Smooth muscle cell (in vitro differentiated cells): ENCODE measurements around the gene CRYL1. TPM values are rescaled to one million over a fixed set of nuclear protein-coding genes. Genes with fewer than 3 reads are reported as not detected.

Source experiments
- DNase-seq: peaks from one replicate; lab custom pipeline; 2025; ENCODE audit not compliant: unreplicated experiment; lab: John Stamatoyannopoulos, UW
- H2AFZ ChIP-seq: fragments of 200-600 bp; sonication (generic); 2 replicates; pipeline ENCODE4 v1.6.0; 2016; ENCODE audit warnings: antibody characterized with exemption, low read depth, mild to moderate bottlenecking
- H3F3A ChIP-seq: fragments of 200-600 bp; sonication (generic); 2 replicates; pipeline ENCODE4 v1.6.0; 2017; ENCODE audit warnings: antibody characterized with exemption, low read depth
- H3K27ac ChIP-seq: fragments of 200-600 bp; sonication (generic); 2 replicates; pipeline ENCODE4 v1.5.1; 2016; ENCODE audit warnings: low read depth, mild to moderate bottlenecking
- H3K27me3 ChIP-seq: fragments of 200-600 bp; sonication (generic); 2 replicates; pipeline ENCODE4 v1.6.1; 2016; ENCODE audit warnings: low read depth, mild to moderate bottlenecking
- H3K36me3 ChIP-seq: fragments of 200-600 bp; sonication (generic); 2 replicates; pipeline ENCODE4 v1.5.1; 2016; ENCODE audit warnings: low read depth
- H3K4me1 ChIP-seq: fragments of 200-600 bp; sonication (generic); 2 replicates; pipeline ENCODE4 v1.5.1; 2016; ENCODE audit warnings: low read depth
- H3K4me2 ChIP-seq: fragments of 200-600 bp; sonication (generic); 2 replicates; pipeline ENCODE4 v1.6.0; 2016; ENCODE audit warnings: mild to moderate bottlenecking
- H3K4me3 ChIP-seq: fragments of 200-600 bp; sonication (generic); 2 replicates; pipeline ENCODE4 v1.5.1; 2016; ENCODE audit warnings: mild to moderate bottlenecking
- H3K79me2 ChIP-seq: fragments of 200-600 bp; sonication (generic); 2 replicates; pipeline ENCODE4 v1.6.0; 2016; ENCODE audit warnings: low read depth, mild to moderate bottlenecking
- H3K9ac ChIP-seq: fragments of 200-600 bp; sonication (generic); 2 replicates; pipeline ENCODE4 v1.6.0; 2016; ENCODE audit warnings: low read depth
- H3K9me3 ChIP-seq: fragments of 200-600 bp; sonication (generic); replicated peaks from 2 replicates; pipeline ENCODE4 v1.5.1; 2016; ENCODE audit warnings: low read depth
- H4K20me1 ChIP-seq: fragments of 200-600 bp; sonication (generic); 2 replicates; pipeline ENCODE4 v1.6.0; 2016; ENCODE audit warnings: low read depth
- WGBS: methylation state at CpG from one replicate; pipeline ENCODE4 v1.1.7; 2016; ENCODE audit warnings: low lambda C conversion rate; 5-methylcytosine and 5-hydroxymethylcytosine counted together
- polyA plus RNA-seq: library from polyadenylated mRNA; unstranded; fragments of >200 nt; fragmentation: Nextera tagmentation; extraction: Ambion mirVana; gene quantifications from 2 replicates; pipeline ENCODE4 v1.2.1, GENCODE V29; 2016
- total RNA-seq: library from RNA; depleted of rRNA; stranded (reverse); fragments of >200 nt; gene quantifications from 2 replicates; pipeline ENCODE4 v1.2.3, GENCODE V29; 2014
- TF ChIP-seq, protein P1 (sequence below): fragments of 200-600 bp; sonication (generic); IDR thresholded peaks from 2 replicates; pipeline ENCODE4 v1.5.1; 2017; ENCODE audit warnings: borderline replicate concordance, mild to moderate bottlenecking, antibody characterized with exemption; ENCODE audit not compliant: insufficient read depth, poor library complexity, severe bottlenecking

CRYL1 gene
- total and polyA plus RNA-seq, 2 experiments from 2014 or later: 6.5 to 12.4 TPM

DNA sequence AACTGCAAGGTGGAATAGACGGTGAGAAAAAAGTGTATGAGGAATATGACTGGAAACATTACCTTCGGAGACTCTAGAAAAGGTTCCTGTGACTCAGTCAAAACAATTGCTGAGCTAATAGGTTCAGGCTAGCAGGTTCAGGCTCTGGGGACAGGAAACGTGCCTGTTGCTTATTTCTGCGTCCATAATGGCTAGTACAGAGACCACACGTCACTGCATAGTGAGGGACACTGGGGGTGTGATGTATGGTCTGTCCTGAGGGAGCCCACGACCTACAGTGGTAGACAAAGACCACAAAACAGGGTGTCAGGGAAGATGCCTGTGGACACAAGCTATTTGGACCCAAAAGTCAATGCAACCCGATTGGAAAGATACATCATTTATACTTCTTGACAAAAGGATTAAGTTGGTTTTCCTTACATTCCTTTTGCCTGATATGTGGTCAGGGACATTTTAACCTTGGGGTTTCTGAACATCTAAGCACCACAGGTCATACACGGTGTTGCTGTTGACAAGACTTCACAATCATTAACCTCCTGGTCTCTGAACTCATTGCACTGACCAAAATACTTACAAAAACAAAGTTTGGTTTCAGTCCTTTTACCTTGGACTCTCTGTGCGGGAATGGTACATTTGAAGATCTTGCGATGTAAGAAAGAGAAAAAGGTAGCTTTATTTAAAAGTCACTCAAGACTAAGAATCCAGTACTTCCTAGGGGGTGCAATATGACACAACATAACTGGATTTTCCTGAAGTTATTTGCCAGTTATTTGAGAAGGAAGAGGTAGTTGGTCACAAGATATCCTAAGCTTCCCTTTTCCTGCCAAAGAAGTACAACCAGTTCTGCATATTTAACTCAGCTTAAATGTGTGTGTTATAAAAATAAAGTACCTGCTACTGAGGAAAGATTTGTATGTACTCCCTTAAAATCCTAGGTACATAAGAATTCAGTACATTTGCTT, 20.0 kb downstream of the CRYL1 start:
- H3K36me3 ChIP-seq: no peaks in the 10 kb centered on the region
- no peak overlapping the region for H3K4me3 ChIP-seq
- DNase-seq: no peak
- H2AFZ ChIP-seq: no peak overlapping the region
- H3K9me3 ChIP-seq: no peaks in the 10 kb centered on the region
- no peak overlapping the region for H3K27ac ChIP-seq
- H3K4me2 ChIP-seq: no peak overlapping the region
- no peaks in the 10 kb centered on the region for H4K20me1 ChIP-seq
- no peaks in the 10 kb centered on the region for H3K79me2 ChIP-seq
- H3K27me3 ChIP-seq: no peaks in the 10 kb centered on the region
- no peak overlapping the region for H3K9ac ChIP-seq
- no peaks in the 10 kb centered on the region for H3K4me1 ChIP-seq
- no peaks in the 10 kb centered on the region for H3F3A ChIP-seq
- 90% methylated on average over 10 of the region's 10 CpGs for WGBS
- TF ChIP-seq, protein P1, sequence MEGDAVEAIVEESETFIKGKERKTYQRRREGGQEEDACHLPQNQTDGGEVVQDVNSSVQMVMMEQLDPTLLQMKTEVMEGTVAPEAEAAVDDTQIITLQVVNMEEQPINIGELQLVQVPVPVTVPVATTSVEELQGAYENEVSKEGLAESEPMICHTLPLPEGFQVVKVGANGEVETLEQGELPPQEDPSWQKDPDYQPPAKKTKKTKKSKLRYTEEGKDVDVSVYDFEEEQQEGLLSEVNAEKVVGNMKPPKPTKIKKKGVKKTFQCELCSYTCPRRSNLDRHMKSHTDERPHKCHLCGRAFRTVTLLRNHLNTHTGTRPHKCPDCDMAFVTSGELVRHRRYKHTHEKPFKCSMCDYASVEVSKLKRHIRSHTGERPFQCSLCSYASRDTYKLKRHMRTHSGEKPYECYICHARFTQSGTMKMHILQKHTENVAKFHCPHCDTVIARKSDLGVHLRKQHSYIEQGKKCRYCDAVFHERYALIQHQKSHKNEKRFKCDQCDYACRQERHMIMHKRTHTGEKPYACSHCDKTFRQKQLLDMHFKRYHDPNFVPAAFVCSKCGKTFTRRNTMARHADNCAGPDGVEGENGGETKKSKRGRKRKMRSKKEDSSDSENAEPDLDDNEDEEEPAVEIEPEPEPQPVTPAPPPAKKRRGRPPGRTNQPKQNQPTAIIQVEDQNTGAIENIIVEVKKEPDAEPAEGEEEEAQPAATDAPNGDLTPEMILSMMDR: no peak

DNA sequence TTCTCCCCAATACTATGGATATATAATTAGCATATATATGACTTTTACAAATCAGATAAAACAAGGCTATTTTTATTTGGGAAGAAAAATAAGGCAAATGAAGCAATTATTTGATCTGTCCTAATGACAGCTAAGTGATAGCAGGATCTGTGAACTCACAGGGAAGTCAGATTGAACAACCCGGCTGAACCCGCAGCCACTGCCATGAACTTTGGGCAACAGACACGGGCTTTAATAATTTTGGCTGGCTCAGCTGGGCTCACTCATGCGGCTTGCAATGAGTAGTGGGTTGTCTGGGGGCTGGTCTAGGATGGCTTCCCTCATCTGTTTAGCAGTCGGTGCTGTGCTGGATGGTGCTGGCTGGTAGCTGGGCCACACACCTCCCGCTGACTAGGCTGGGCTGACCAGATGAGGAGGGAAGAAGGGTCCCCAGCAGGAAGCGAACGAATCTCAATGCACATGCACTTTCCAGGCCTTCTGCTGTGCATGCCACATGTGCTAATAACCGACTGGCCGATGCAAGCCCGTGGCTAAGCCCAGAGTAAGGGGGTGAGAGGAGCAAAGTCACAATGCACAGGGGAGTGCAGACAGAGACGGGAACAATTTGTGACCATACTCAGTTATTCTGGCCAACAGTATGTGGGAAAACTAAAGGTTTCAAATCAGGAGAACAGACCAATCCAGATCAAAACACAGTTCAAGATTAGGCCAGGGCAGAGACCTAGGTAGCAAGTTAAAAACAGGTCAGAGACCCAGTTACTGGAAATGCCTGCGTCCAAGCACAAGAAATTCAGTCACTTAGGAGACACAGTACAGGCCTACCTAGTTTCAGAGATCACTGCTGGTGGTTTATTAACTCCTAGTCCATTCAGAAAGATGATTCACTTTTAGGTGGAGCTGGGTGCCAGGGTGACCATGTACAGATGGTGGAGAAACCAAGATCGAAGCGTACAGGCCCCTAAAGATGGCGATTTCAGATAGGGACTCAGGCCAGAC, 22.3 kb downstream of the CRYL1 start:
- H3K4me1 ChIP-seq: no peaks in the 10 kb centered on the region
- H3K4me3 ChIP-seq: no peak overlapping the region
- H3K27ac ChIP-seq: no peak overlapping the region
- H3K9ac ChIP-seq: no peak overlapping the region
- 96% methylated on average over 16 of the region's 16 CpGs for WGBS
- no peak for DNase-seq
- TF ChIP-seq, protein P1: no peak
- no peak overlapping the region for H3K4me2 ChIP-seq
- H3K36me3 ChIP-seq: no peaks in the 10 kb centered on the region
- H4K20me1 ChIP-seq: no peaks in the 10 kb centered on the region
- no peak overlapping the region for H2AFZ ChIP-seq
- no peaks in the 10 kb centered on the region for H3K79me2 ChIP-seq
- H3K27me3 ChIP-seq: no peaks in the 10 kb centered on the region
- H3K9me3 ChIP-seq: no peaks in the 10 kb centered on the region
- no peaks in the 10 kb centered on the region for H3F3A ChIP-seq

DNA sequence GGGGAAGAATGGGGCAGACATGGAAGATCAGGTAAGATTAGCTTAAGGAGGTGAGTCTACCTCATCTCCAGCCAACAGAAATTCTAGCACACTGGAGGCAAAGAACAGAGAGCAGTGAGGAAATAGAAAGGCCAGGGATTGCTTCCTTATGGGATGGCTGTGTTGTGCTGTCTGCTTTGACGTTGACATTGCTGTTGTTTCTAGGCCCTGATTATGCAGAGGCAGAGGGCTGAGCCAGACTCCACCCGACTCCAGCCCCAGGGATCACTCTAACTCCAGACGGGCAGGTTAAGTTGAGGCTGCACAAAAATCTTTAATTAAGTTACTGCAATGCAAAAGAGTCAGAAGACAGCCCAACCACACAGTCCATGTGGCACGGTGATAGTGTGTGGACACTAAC, 24.1 kb downstream of the CRYL1 start:
- DNase-seq: no peak
- Histone ChIP-seq H3K36me3 (no peaks in the 10 kb centered on the region), H3K79me2 (no peaks in the 10 kb centered on the region), H4K20me1 (no peaks in the 10 kb centered on the region), H3K27me3 (no peaks in the 10 kb centered on the region), H3K27ac (no peak overlapping the region), H3K4me2 (no peak overlapping the region), H3K9me3 (no peaks in the 10 kb centered on the region), H3K4me1 (no peaks in the 10 kb centered on the region), H3K9ac (no peak overlapping the region), H2AFZ (no peak overlapping the region), H3K4me3 (no peak overlapping the region), H3F3A (no peaks in the 10 kb centered on the region)
- TF ChIP-seq, protein P1: no peak
- 71% methylated on average over 4 of the region's 4 CpGs for WGBS
